ENCODE results near the gene CNTNAP5.

DNA sequence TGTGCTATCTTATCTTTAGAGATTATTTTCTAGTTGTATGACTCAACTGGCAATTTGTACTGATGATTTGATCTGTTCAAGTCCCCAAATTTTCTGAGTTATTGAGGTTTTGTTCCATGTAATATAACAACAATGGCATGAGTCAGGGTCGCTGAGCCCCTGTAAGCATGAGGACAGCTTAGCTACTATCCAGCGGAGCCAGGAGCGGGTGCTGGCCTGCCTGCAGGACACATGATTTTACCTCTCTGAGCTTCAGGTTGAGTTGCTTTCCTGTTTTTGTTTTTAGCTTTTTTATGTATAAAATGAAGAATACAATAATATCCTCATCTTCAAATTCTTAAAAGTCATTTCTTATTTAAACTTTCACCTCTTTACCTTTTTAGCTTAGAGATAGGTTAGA, 561.1 kb downstream of the CNTNAP5 start:
- TF ChIP-seq, protein P1, sequence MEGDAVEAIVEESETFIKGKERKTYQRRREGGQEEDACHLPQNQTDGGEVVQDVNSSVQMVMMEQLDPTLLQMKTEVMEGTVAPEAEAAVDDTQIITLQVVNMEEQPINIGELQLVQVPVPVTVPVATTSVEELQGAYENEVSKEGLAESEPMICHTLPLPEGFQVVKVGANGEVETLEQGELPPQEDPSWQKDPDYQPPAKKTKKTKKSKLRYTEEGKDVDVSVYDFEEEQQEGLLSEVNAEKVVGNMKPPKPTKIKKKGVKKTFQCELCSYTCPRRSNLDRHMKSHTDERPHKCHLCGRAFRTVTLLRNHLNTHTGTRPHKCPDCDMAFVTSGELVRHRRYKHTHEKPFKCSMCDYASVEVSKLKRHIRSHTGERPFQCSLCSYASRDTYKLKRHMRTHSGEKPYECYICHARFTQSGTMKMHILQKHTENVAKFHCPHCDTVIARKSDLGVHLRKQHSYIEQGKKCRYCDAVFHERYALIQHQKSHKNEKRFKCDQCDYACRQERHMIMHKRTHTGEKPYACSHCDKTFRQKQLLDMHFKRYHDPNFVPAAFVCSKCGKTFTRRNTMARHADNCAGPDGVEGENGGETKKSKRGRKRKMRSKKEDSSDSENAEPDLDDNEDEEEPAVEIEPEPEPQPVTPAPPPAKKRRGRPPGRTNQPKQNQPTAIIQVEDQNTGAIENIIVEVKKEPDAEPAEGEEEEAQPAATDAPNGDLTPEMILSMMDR (IDR thresholded peaks at IDR 0.05; ENCODE audit: poor library complexity): no peak
- TF ChIP-seq EZH2 (IDR thresholded peaks at IDR 0.05; ENCODE audit: borderline replicate concordance) (no peak), EZH2phosphoT487 (IDR thresholded peaks at IDR 0.05; ENCODE audit: low read depth, severe bottlenecking, unreplicated experiment) (no peak)
